Naive thymus-derived CD4-positive, alpha-beta T cell (primary cell): ENCODE results near the gene PODXL. TPM values are rescaled to one million over a fixed set of nuclear protein-coding genes. Genes with fewer than 3 reads are reported as not detected.

Experiments
- ATAC-seq: fragments of 150-1000 bp; cut with Tn5 transposase; 2 replicates; pipeline ENCODE4 v1.10.0; 2021; ENCODE audit warnings: mild to moderate bottlenecking, moderate library complexity
- CTCF ChIA-PET: fragments of 350-600 bp; sonication (Branson Sonifier 250); formaldehyde crosslinking; loops from one replicate; lab custom pipeline; 2021; ENCODE audit warnings: antibody characterized with exemption; lab: Charles Lee
- POLR2A ChIA-PET: fragments of 350-600 bp; sonication (Branson Sonifier 250); formaldehyde crosslinking; loops from one replicate; lab custom pipeline; 2021; ENCODE audit warnings: antibody characterized with exemption, inconsistent platforms; lab: Charles Lee
- DNase-seq, 9 donors: peaks; one replicate each; pipeline versions ENCODE4 v3.0.0 to v3.0.0-alpha.2; 2020 to 2022; ENCODE audit warnings: mixed read lengths in 1 of 9
- H3K27ac ChIP-seq: one replicate; pipeline ENCODE4 v1.7.0; 2013; ENCODE audit warnings: mild to moderate bottlenecking, low read depth, low read length, moderate library complexity
- H3K27me3 ChIP-seq, 2 donors: one replicate each; pipeline ENCODE4 v1.7.0; 2013; ENCODE audit warnings: low read length in 2 of 2, mild to moderate bottlenecking in 2 of 2, moderate library complexity in 2 of 2; ENCODE audit not compliant: control insufficient read depth in 2 of 2, insufficient read depth in 2 of 2
- H3K36me3 ChIP-seq, 3 experiments: 1 replicate in 2 of 3; 2 replicates in 1 of 3; pipeline ENCODE4 v1.7.0; 2013; ENCODE audit warnings: low read length in 3 of 3, mild to moderate bottlenecking in 3 of 3, moderate library complexity in 1 of 3; ENCODE audit not compliant: insufficient read depth in 3 of 3, control insufficient read depth in 2 of 3
- H3K4me1 ChIP-seq, 2 donors: one replicate each; pipeline ENCODE4 v1.7.0; 2013; ENCODE audit warnings: low read length in 2 of 2, mild to moderate bottlenecking in 2 of 2, moderate library complexity in 1 of 2; ENCODE audit not compliant: control insufficient read depth in 2 of 2, insufficient read depth in 2 of 2
- H3K4me3 ChIP-seq: 2 replicates; pipeline ENCODE4 v1.7.0; 2013; ENCODE audit warnings: mild to moderate bottlenecking, low read length
- H3K9me3 ChIP-seq, 3 experiments: 1 replicate in 2 of 3; 2 replicates in 1 of 3; pipeline ENCODE4 v1.7.0; 2013; ENCODE audit warnings: low read length in 3 of 3; ENCODE audit not compliant: control insufficient read depth in 2 of 3
- H3K27ac Mint-ChIP-seq, 9 donors: one replicate each; pipeline ENCODE4 v1.8.0; 2020 to 2022; ENCODE audit warnings: mixed read lengths in 9 of 9, mild to moderate bottlenecking in 8 of 9, moderate library complexity in 5 of 9, inconsistent platforms in 2 of 9
- H3K27me3 Mint-ChIP-seq, 5 donors: one replicate each; pipeline ENCODE4 v1.8.0; 2021 to 2022; ENCODE audit warnings: mixed read lengths in 5 of 5, mild to moderate bottlenecking in 1 of 5
- H3K36me3 Mint-ChIP-seq, 5 donors: one replicate each; pipeline ENCODE4 v1.8.0; 2020 to 2022; ENCODE audit warnings: mixed read lengths in 5 of 5, mild to moderate bottlenecking in 3 of 5, inconsistent platforms in 1 of 5
- H3K4me1 Mint-ChIP-seq, 7 donors: one replicate each; pipeline ENCODE4 v1.8.0; 2020 to 2022; ENCODE audit warnings: mixed read lengths in 7 of 7, mild to moderate bottlenecking in 3 of 7, inconsistent platforms in 1 of 7
- H3K4me3 Mint-ChIP-seq, 10 donors: one replicate each; pipeline ENCODE4 v1.8.0; 2020 to 2022; ENCODE audit warnings: mild to moderate bottlenecking in 10 of 10, mixed read lengths in 10 of 10, moderate library complexity in 6 of 10, inconsistent platforms in 2 of 10
- H3K9me3 Mint-ChIP-seq, 11 donors: one replicate each; pipeline ENCODE4 v1.8.0; 2020 to 2022; ENCODE audit warnings: mixed read lengths in 11 of 11, mild to moderate bottlenecking in 4 of 11, inconsistent platforms in 1 of 11, moderate library complexity in 1 of 11
- intact Hi-C, 2 donors: fragments of 100-400 bp; cut with micrococcal nuclease; formaldehyde crosslinking; loops; one replicate each; pipeline ENCODE4 v1.15.1; 2023
- polyA plus RNA-seq, 2 donors: library from polyadenylated mRNA; unstranded; fragments of 300-500 nt; fragmentation: Illumina TruSeq; gene quantifications; one replicate each; pipeline ENCODE4 v1.2.3, GENCODE V29; 2021
- total RNA-seq, 6 experiments: library from RNA in 5 of 6; stranded (reverse) in 5 of 6; gene quantifications; 1 replicate in 5 of 6; 2 replicates in 1 of 6; pipeline ENCODE4 v1.2.3 and lab custom pipeline; 2021 to 2026

Gene PODXL
- total and polyA plus RNA-seq, 7 experiments from 2014 or later, result 0.05 to 1.4 (median 0.32) TPM

- intact Hi-C loops, result loop anchor here in 1 of 2 donors (1.0 kb wide), 1 partner anchor 271 kb away; no protein-coding TSS in a partner anchor
- peak overlapping the region in 6 of 10 donors; percentile 14 to 40 (median 24) for H3K4me3 Mint-ChIP-seq
Observed at GRCh38 chr7:131501930-131502685, 54.3 kb downstream of the PODXL start.

GRCh38 chr7:131501422-131501821 is 55.0 kb downstream of the PODXL start:
- Mint-ChIP-seq H3K9me3 (peaks cover 0 to 3% (median 0%) of the 10 kb centered on the region in 11 donors), H3K27ac (peak overlapping the region; percentile 10 to 86 (median 67)), H3K36me3 (peaks cover 0 to 7% (median 6%) of the 10 kb centered on the region in 5 donors), H3K4me3 (peak overlapping the region in 6 of 10 donors; percentile 7 to 40 (median 20)), H3K27me3 (no peaks in the 10 kb centered on the region), H3K4me1 (peaks cover 5 to 39% (median 31%) of the 10 kb centered on the region in 7 donors)
- intact Hi-C loops, result loop anchor here in 1 of 2 donors (1.0 kb wide), 1 partner anchor 270 kb away; no protein-coding TSS in a partner anchor
- ChIA-PET POLR2A (no interaction called here), CTCF (interaction anchor here (0.6 to 1.0 kb wide), 3 partner anchors 12 to 51 kb away, joined by 3 read pairs; no protein-coding TSS in a partner anchor)
- Histone ChIP-seq H3K27ac (peak overlapping the region; percentile 18), H3K36me3 (peaks cover 0 to 16% (median 0%) of the 10 kb centered on the region in 3 experiments), H3K4me1 (peaks cover 7 to 26% of the 10 kb centered on the region in 2 donors), H3K9me3 (no peaks in the 10 kb centered on the region), H3K4me3 (no peak overlapping the region), H3K27me3 (no peaks in the 10 kb centered on the region)
- ATAC-seq (peak; percentile 89), DNase-seq (peak in 8 of 9 donors; percentile 40 to 69 (median 56))

More at GRCh38 chr7:131501930-131502685, 54.3 kb downstream of the PODXL start:
- Histone ChIP-seq H3K27me3 (no peaks in the 10 kb centered on the region), H3K36me3 (peaks cover 0 to 12% (median 0%) of the 10 kb centered on the region in 3 experiments), H3K4me3 (no peak overlapping the region), H3K27ac (peak overlapping the region; percentile 18), H3K9me3 (no peaks in the 10 kb centered on the region), H3K4me1 (peaks cover 7 to 26% of the 10 kb centered on the region in 2 donors)
- ChIA-PET CTCF (interaction anchor here (0.8 to 1.4 kb wide), 3 partner anchors 11 to 52 kb away, joined by 3 to 5 read pairs (median 3); no protein-coding TSS in a partner anchor), POLR2A (no interaction called here)
- peaks cover 5 to 39% (median 31%) of the 10 kb centered on the region in 7 donors for H3K4me1 Mint-ChIP-seq
- peaks cover 0 to 3% (median 1%) of the 10 kb centered on the region in 5 donors for H3K36me3 Mint-ChIP-seq
- peak overlapping the region; percentile 10 to 86 (median 67) for H3K27ac Mint-ChIP-seq
- H3K9me3 Mint-ChIP-seq, result peaks cover 0 to 3% (median 0%) of the 10 kb centered on the region in 11 donors
- no peak for DNase-seq
- H3K27me3 Mint-ChIP-seq, result no peaks in the 10 kb centered on the region
- no peak for ATAC-seq

- POLR2A ChIA-PET, result no interaction called here
- intact Hi-C loops, result no loop called here
Observed at GRCh38 chr7:131500357-131500756, 56.1 kb downstream of the PODXL start.

GRCh38 chr7:131499801-131500200 is 56.6 kb downstream of the PODXL start:
- peaks cover 0 to 19% (median 0%) of the 10 kb centered on the region in 3 experiments for H3K36me3 ChIP-seq
- H3K36me3 Mint-ChIP-seq, result peaks cover 0 to 18% (median 7%) of the 10 kb centered on the region in 5 donors
- H3K9me3 Mint-ChIP-seq, result peaks cover 0 to 1% (median 0%) of the 10 kb centered on the region in 11 donors
- H3K4me1 Mint-ChIP-seq, result peaks cover 5 to 39% (median 31%) of the 10 kb centered on the region in 7 donors
- no peak overlapping the region for H3K4me3 ChIP-seq
- H3K27me3 Mint-ChIP-seq, result no peaks in the 10 kb centered on the region
- no peak overlapping the region for H3K27ac ChIP-seq
- intact Hi-C loops, result no loop called here
- ATAC-seq, result no peak
- peak overlapping the region in 2 of 9 donors; percentile 43 to 65 for H3K27ac Mint-ChIP-seq
- H3K4me3 Mint-ChIP-seq, result no peak overlapping the region
- peaks cover 7 to 26% of the 10 kb centered on the region in 2 donors for H3K4me1 ChIP-seq
- DNase-seq, result no peak
- H3K27me3 ChIP-seq, result no peaks in the 10 kb centered on the region
- ChIA-PET POLR2A (no interaction called here), CTCF (interaction anchor here (1.5 kb wide), 1 partner anchor 9 kb away, joined by 6 read pairs; no protein-coding TSS in a partner anchor)
- H3K9me3 ChIP-seq, result no peaks in the 10 kb centered on the region

More at GRCh38 chr7:131500357-131500756, 56.1 kb downstream of the PODXL start:
- H3K4me3 ChIP-seq, result no peak overlapping the region
- CTCF ChIA-PET, result no interaction called here
- no peak for DNase-seq
- peaks cover 0 to 15% (median 7%) of the 10 kb centered on the region in 5 donors for H3K36me3 Mint-ChIP-seq
- H3K27ac Mint-ChIP-seq, result peak overlapping the region in 6 of 9 donors; percentile 61 to 86 (median 74)
- peaks cover 5 to 39% (median 31%) of the 10 kb centered on the region in 7 donors for H3K4me1 Mint-ChIP-seq
- peaks cover 0 to 3% (median 0%) of the 10 kb centered on the region in 11 donors for H3K9me3 Mint-ChIP-seq
- H3K4me1 ChIP-seq, result peaks cover 7 to 26% of the 10 kb centered on the region in 2 donors
- no peaks in the 10 kb centered on the region for H3K27me3 ChIP-seq
- H3K27ac ChIP-seq, result no peak overlapping the region
- no peak for ATAC-seq
- peaks cover 0 to 19% (median 0%) of the 10 kb centered on the region in 3 experiments for H3K36me3 ChIP-seq
- H3K9me3 ChIP-seq, result no peaks in the 10 kb centered on the region
- no peak overlapping the region for H3K4me3 Mint-ChIP-seq
- H3K27me3 Mint-ChIP-seq, result no peaks in the 10 kb centered on the region

GRCh38 chr7:131498237-131498885 is 58.1 kb downstream of the PODXL start:
- H3K9me3 Mint-ChIP-seq, result peaks cover 0 to 1% (median 0%) of the 10 kb centered on the region in 11 donors
- ChIA-PET CTCF (interaction anchor here (0.7 to 1.5 kb wide), 2 partner anchors 10 to 269 kb away, joined by 6 read pairs; no protein-coding TSS in a partner anchor), POLR2A (interaction anchor here (0.6 kb wide), 1 partner anchor 14 kb away, joined by 3 read pairs; no protein-coding TSS in a partner anchor)
- H3K4me1 Mint-ChIP-seq, result peaks cover 5 to 38% (median 28%) of the 10 kb centered on the region in 7 donors
- Histone ChIP-seq H3K27me3 (no peaks in the 10 kb centered on the region), H3K4me3 (no peak overlapping the region), H3K4me1 (peaks cover 7 to 26% of the 10 kb centered on the region in 2 donors), H3K27ac (no peak overlapping the region), H3K9me3 (no peaks in the 10 kb centered on the region), H3K36me3 (peaks cover 0 to 19% (median 0%) of the 10 kb centered on the region in 3 experiments)
- H3K27ac Mint-ChIP-seq, result peak overlapping the region in 3 of 9 donors; percentile 10 to 65 (median 18)
- DNase-seq, result no peak
- H3K4me3 Mint-ChIP-seq, result no peak overlapping the region
- ATAC-seq, result no peak
- peaks cover 0 to 18% (median 7%) of the 10 kb centered on the region in 5 donors for H3K36me3 Mint-ChIP-seq
- H3K27me3 Mint-ChIP-seq, result no peaks in the 10 kb centered on the region
- intact Hi-C loops, result no loop called here

- H3K9me3 Mint-ChIP-seq, result peaks cover 0 to 1% (median 0%) of the 10 kb centered on the region in 11 donors
- CTCF ChIA-PET, result no interaction called here
- POLR2A ChIA-PET, result no interaction called here
- H3K9me3 ChIP-seq, result no peaks in the 10 kb centered on the region
- peaks cover 0 to 18% (median 7%) of the 10 kb centered on the region in 5 donors for H3K36me3 Mint-ChIP-seq
- H3K4me1 ChIP-seq, result peaks cover 7 to 20% of the 10 kb centered on the region in 2 donors
- H3K4me3 ChIP-seq, result no peak overlapping the region
- DNase-seq (no peak), ATAC-seq (no peak)
- peak overlapping the region in 1 of 9 donors; percentile 44 for H3K27ac Mint-ChIP-seq
- H3K27me3 ChIP-seq, result no peaks in the 10 kb centered on the region
- intact Hi-C loops, result no loop called here
- H3K27ac ChIP-seq, result no peak overlapping the region
- H3K4me3 Mint-ChIP-seq, result no peak overlapping the region
- peaks cover 0 to 19% (median 0%) of the 10 kb centered on the region in 3 experiments for H3K36me3 ChIP-seq
- H3K4me1 Mint-ChIP-seq, result peaks cover 5 to 29% (median 23%) of the 10 kb centered on the region in 7 donors
- no peaks in the 10 kb centered on the region for H3K27me3 Mint-ChIP-seq
Observed at GRCh38 chr7:131497454-131497853, 59.0 kb downstream of the PODXL start.
